CD1c-positive myeloid dendritic cell (primary cell): ENCODE measurements around the gene CD83.
A peak's percentile ranks its signal among the peaks of the same experiment; 100 is the strongest.
"Not testable (repeated sequence)": the region's sequence is repeated elsewhere in the genome, so short reads cannot be mapped to it uniquely, and the experiment has no call there.

Experiments
- DNase-seq: peaks from one replicate; pipeline ENCODE4 v3.0.0-alpha.2; 2016; ENCODE audit errors: extremely low spot score

CD83 gene

GRCh38 chr6:14147891-14148290 is 30.3 kb downstream of the CD83 start:
- no peak for DNase-seq

- no peak for DNase-seq
Observed at GRCh38 chr6:14148471-14148870, 30.9 kb downstream of the CD83 start.

- peak; percentile 77 for DNase-seq
Observed at GRCh38 chr6:14149053-14149738, 31.6 kb downstream of the CD83 start.

- no peak for DNase-seq
Observed at GRCh38 chr6:14149739-14150130, 32.2 kb downstream of the CD83 start.

- not testable (repeated sequence) for DNase-seq
Observed at GRCh38 chr6:14151300-14151699, 33.7 kb downstream of the CD83 start.

- DNase-seq = no peak
Observed at GRCh38 chr6:14151773-14152172, 34.2 kb downstream of the CD83 start.

GRCh38 chr6:14153228-14153627 is 35.7 kb downstream of the CD83 start:
- DNase-seq = no peak

GRCh38 chr6:14159090-14159489 is 41.5 kb downstream of the CD83 start:
- DNase-seq = no peak

GRCh38 chr6:14162826-14163225 is 45.3 kb downstream of the CD83 start:
- DNase-seq = no peak

- DNase-seq = no peak
Observed at GRCh38 chr6:14165091-14165490, 47.5 kb downstream of the CD83 start.

GRCh38 chr6:14166839-14167238 is 49.3 kb downstream of the CD83 start:
- DNase-seq = no peak

GRCh38 chr6:14170128-14170527 is 52.6 kb downstream of the CD83 start:
- DNase-seq = no peak

GRCh38 chr6:14172562-14172961 is 55.0 kb downstream of the CD83 start:
- DNase-seq = no peak

- no peak for DNase-seq
Observed at GRCh38 chr6:14174226-14174625, 56.7 kb downstream of the CD83 start.

- DNase-seq = no peak
Observed at GRCh38 chr6:14174996-14175395, 57.4 kb downstream of the CD83 start.

- no peak for DNase-seq
Observed at GRCh38 chr6:14176429-14176828, 58.9 kb downstream of the CD83 start.

GRCh38 chr6:14177413-14178082 is 60.0 kb downstream of the CD83 start:
- DNase-seq = no peak

- DNase-seq = no peak
Observed at GRCh38 chr6:14178083-14178445, 60.5 kb downstream of the CD83 start.

GRCh38 chr6:14180609-14181008 is 63.0 kb downstream of the CD83 start:
- no peak for DNase-seq

- no peak for DNase-seq
Observed at GRCh38 chr6:14182916-14183315, 65.3 kb downstream of the CD83 start.
